Vagina (tissue), 2 donors: ENCODE measurements around the gene FBH1. TPM values are rescaled to one million over a fixed set of nuclear protein-coding genes. Genes with fewer than 3 reads are reported as not detected.
A peak's percentile ranks its signal among the peaks of the same experiment; 100 is the strongest.

Experiments
- DNase-seq, 2 donors: peaks; one replicate each; pipeline ENCODE4 v3.0.0-alpha.2; 2017; ENCODE audit errors: extremely low spot score in 2 of 2
- H3K27ac ChIP-seq: fragments of 200-600 bp; sonication (generic); one replicate; pipeline ENCODE4 v1.5.1; 2019
- H3K27me3 ChIP-seq: fragments of 200-600 bp; sonication (generic); one replicate; pipeline ENCODE4 v1.5.1; 2019
- H3K36me3 ChIP-seq, 2 donors: fragments of 200-600 bp; sonication (generic); one replicate each; pipeline ENCODE4 v1.5.1; 2017 to 2019
- H3K4me1 ChIP-seq: fragments of 200-600 bp; sonication (generic); one replicate; pipeline ENCODE4 v1.5.1; 2019
- H3K4me3 ChIP-seq, 2 donors: fragments of 200-600 bp; sonication (generic); 1 replicate in 1 of 2; 2 replicates in 1 of 2; pipeline ENCODE4 v1.5.1; 2016 to 2019
- H3K9me3 ChIP-seq: fragments of 200-600 bp; sonication (generic); one replicate; pipeline ENCODE4 v1.5.1; 2019
- CTCF ChIP-seq, 3 experiments: fragments of 450-650 bp in 2 of 3; fragments of 200-600 bp in 1 of 3; sonication (generic) in 1 of 3; IDR thresholded peaks; one replicate each; pipeline ENCODE4 v1.5.1; 2017 to 2019; ENCODE audit warnings: antibody characterized with exemption in 3 of 3, mild to moderate bottlenecking in 2 of 3, moderate library complexity in 2 of 3
- POLR2A ChIP-seq, 2 donors: fragments of 450-650 bp; IDR thresholded peaks; one replicate each; pipeline ENCODE4 v1.6.1; 2017; ENCODE audit warnings: antibody characterized with exemption in 2 of 2, mild to moderate bottlenecking in 2 of 2, moderate library complexity in 2 of 2
- POLR2AphosphoS5 ChIP-seq, 2 donors: sonication (generic); formaldehyde crosslinking; IDR thresholded peaks; one replicate each; pipeline ENCODE4 v1.9.0; 2017; ENCODE audit warnings: antibody characterized with exemption in 2 of 2, mild to moderate bottlenecking in 2 of 2, low read depth in 1 of 2; ENCODE audit not compliant: insufficient read depth in 1 of 2
- intact Hi-C: fragments of 100-400 bp; cut with DNase I; formaldehyde crosslinking; loops from one replicate; pipeline ENCODE4 v1.15.1; 2023
- total RNA-seq: library from RNA; depleted of rRNA; stranded (reverse); fragments of >200 nt; gene quantifications from one replicate; pipeline ENCODE4 v1.2.3, GENCODE V29; 2016

The FBH1 gene
- total RNA-seq, 1 donor from 2014 or later: 108 TPM

DNA sequence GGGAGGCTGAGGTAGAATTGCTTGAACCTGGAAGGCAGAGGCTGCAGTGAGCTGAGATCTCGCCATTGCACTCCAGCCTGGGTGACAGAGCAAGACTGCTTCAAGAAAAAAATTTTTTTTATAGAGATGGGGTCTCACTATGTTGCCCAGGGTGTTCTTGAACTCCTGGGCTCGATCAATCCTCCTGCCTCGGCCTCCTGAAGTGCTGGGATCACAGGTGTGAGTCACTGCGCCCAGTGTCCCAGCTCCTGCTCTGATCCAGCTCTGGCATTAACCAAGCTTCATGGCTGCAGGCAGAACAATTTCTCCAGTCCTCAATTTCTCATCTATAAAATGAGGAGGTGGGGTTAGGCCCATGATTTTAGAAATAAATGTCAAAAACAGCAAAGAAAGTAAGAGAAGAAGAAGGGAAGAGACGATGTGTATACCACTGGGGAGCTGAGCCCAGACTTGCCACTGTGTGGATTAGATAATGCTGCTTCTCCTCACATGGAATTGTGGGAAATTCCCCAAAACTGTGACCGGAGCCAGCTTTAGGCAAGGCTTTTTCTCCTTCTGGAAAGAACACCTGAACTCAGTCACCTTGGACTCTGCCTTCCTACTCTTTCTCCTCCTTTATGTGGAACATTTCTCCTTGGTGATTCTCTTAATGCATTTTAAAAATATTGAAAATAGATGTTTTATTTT is 61.8 kb downstream of the FBH1 start:
- Histone ChIP-seq H3K4me3 (no peak overlapping the region), H3K27ac (peak overlapping the region; percentile 58), H3K9me3 (no peaks in the 10 kb centered on the region), H3K36me3 (peaks cover 0 to 12% of the 10 kb centered on the region in 2 donors), H3K27me3 (no peaks in the 10 kb centered on the region), H3K4me1 (peaks cover 11% of the 10 kb centered on the region)
- DNase-seq: no peak
- intact Hi-C loops: no loop called here
- TF ChIP-seq POLR2A (IDR thresholded peaks at IDR 0.05) (no peak), CTCF (IDR thresholded peaks at IDR 0.05) (no peak), POLR2AphosphoS5 (IDR thresholded peaks at IDR 0.05; ENCODE audit: insufficient read depth in 1 of 2, low read depth in 1 of 2) (no peak)

DNA sequence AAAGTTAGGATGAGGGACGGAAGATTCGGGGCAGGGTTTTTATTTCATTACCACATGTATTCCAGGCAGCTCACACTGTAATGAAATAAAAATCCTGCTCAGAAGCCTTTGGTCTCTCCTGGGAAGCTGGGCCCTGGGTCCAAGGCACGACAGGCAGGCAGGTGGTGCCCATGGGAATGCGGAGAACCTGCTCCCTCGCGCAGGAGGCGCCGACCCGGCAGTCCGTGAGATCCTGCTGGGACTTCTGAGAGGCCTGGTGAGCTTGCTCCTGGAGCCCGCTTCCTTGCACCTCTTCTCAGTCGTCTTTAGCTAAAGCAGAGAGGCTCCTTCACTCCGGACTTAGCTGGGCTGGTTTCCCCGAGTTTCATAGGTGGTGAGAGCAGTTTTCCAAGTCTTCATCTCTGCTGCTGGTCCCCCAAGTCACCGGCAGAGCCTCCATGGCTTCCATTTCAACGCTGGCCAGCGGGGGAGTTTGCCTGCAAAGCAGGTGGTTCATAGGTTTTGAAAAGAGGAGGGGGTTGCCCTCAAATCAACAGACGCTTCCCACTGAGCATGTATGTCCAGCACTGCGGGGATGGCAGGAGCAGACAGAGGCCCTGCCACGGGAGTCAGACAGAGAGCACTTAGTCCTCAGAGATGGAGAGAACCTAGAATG is 62.8 kb downstream of the FBH1 start:
- no peaks in the 10 kb centered on the region for H3K9me3 ChIP-seq
- DNase-seq: no peak
- H3K27ac ChIP-seq: no peak overlapping the region
- no peak for TF ChIP-seq CTCF (IDR thresholded peaks at IDR 0.05)
- no peak for TF ChIP-seq POLR2AphosphoS5 (IDR thresholded peaks at IDR 0.05; ENCODE audit: insufficient read depth in 1 of 2, low read depth in 1 of 2)
- TF ChIP-seq POLR2A (IDR thresholded peaks at IDR 0.05): no peak
- H3K4me1 ChIP-seq: peaks cover 7% of the 10 kb centered on the region
- H3K27me3 ChIP-seq: no peaks in the 10 kb centered on the region
- H3K4me3 ChIP-seq: no peak overlapping the region
- H3K36me3 ChIP-seq: peaks cover 0 to 16% of the 10 kb centered on the region in 2 donors
- intact Hi-C loops: no loop called here

GRCh38 chr10:5953676-5954075 is 63.6 kb downstream of the FBH1 start:
- Histone ChIP-seq H3K27ac (peak overlapping the region; percentile 23), H3K36me3 (peaks cover 0 to 23% of the 10 kb centered on the region in 2 donors), H3K4me3 (no peak overlapping the region), H3K9me3 (no peaks in the 10 kb centered on the region), H3K4me1 (peaks cover 7% of the 10 kb centered on the region), H3K27me3 (no peaks in the 10 kb centered on the region)
- intact Hi-C loops: no loop called here
- no peak for DNase-seq
- TF ChIP-seq CTCF (IDR thresholded peaks at IDR 0.05) (no peak), POLR2AphosphoS5 (IDR thresholded peaks at IDR 0.05; ENCODE audit: insufficient read depth in 1 of 2, low read depth in 1 of 2) (no peak), POLR2A (IDR thresholded peaks at IDR 0.05) (no peak)

DNA sequence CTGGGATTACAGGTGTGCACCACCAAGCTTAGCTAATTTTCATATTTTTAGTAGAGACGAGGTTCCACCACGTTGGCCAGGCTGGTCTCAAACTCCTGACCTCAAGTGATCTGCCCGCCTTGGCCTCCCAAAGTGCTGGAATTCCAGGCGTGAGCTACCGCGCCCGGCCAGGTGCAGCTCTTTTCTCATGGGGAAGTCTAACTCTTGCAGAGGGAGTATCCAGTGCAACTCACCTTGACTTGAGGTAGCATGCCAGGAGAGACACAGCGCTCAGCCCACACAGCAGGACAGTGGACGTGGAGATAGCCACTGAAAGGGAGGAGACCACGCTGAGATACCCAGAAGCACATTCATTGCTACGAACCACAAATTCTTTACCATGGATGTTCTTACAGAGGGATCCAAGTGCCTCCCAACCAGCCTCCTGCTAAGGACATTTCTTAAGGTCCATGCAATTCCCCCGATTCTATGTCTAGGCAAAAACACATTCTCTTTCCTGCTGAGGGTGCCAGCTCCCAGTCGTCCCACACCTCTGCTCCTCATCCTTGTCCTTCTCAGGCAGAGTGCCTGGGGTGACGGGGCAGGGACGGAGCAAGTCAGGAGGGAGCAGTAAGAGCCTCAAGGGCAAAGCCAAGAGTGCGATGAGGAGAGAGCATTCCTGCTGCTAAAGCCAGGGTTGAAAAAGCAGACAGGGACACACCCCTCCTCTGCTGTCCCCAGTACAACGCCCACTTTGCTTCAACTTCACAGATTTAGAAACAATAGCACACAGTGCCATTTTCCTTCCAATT is 66.3 kb downstream of the FBH1 start:
- H3K27ac ChIP-seq: no peak overlapping the region
- H3K36me3 ChIP-seq: peaks cover 0 to 42% of the 10 kb centered on the region in 2 donors
- no peaks in the 10 kb centered on the region for H3K9me3 ChIP-seq
- no peak for DNase-seq
- H3K4me1 ChIP-seq: no peaks in the 10 kb centered on the region
- TF ChIP-seq POLR2AphosphoS5 (IDR thresholded peaks at IDR 0.05; ENCODE audit: insufficient read depth in 1 of 2, low read depth in 1 of 2) (no peak), POLR2A (IDR thresholded peaks at IDR 0.05) (no peak), CTCF (IDR thresholded peaks at IDR 0.05) (no peak)
- intact Hi-C loops: no loop called here
- no peak overlapping the region for H3K4me3 ChIP-seq
- H3K27me3 ChIP-seq: no peaks in the 10 kb centered on the region
